A549 (cell line): ENCODE results near the gene POP4. TPM values are rescaled to one million over a fixed set of nuclear protein-coding genes. Genes with fewer than 3 reads are reported as not detected.

Experiments
- ATAC-seq, 2 experiments: fragments of 200-7000 bp in 1 of 2; fragments of >200 bp in 1 of 2; cut with Nextera tagmentation in 1 of 2; cut with Tn5 transposase in 1 of 2; 3 replicates each; pipeline versions ENCODE4 v1.8.0 to v1.9.1; 2018 to 2020; ENCODE audit warnings: mild to moderate bottlenecking in 1 of 2, moderate library complexity in 1 of 2
- CTCF ChIA-PET: fragments of 300-600 bp; sonication (Branson Sonifier 250); formaldehyde crosslinking; extraction: SDS; loops from one replicate; lab custom pipeline; 2021; ENCODE audit warnings: antibody characterized with exemption, inconsistent platforms; lab: Yijun Ruan, JAX
- POLR2A ChIA-PET: fragments of 350-600 bp; formaldehyde crosslinking; extraction: SDS; loops from one replicate; lab custom pipeline; 2021; ENCODE audit warnings: antibody characterized with exemption, inconsistent platforms; lab: Yijun Ruan, JAX
- DNase-seq, 2 experiments: peaks; one replicate each; pipeline versions ENCODE4 v3.0.0 to v3.0.0-alpha.2; 2011 to 2016; ENCODE audit warnings: low read depth in 1 of 2, low spot score in 1 of 2
- FAIRE-seq: peaks from 2 replicates; lab custom pipeline; 2011; peaks lifted over from hg19 to GRCh38; lab: Jason Lieb, UNC
- H3K27ac ChIP-seq, 2 experiments: fragments of >200 bp; sonication (Bioruptor Twin); formaldehyde crosslinking; 3 replicates each; pipeline ENCODE4 v1.5.1; 2016 to 2017
- H3K4me1 ChIP-seq: fragments of >200 bp; sonication (Bioruptor Twin); formaldehyde crosslinking; 3 replicates; pipeline ENCODE4 v1.6.1; 2016
- H3K4me2 ChIP-seq: fragments of >200 bp; sonication (Bioruptor Twin); formaldehyde crosslinking; 3 replicates; pipeline ENCODE4 v1.6.1; 2016
- H3K4me3 ChIP-seq: fragments of >200 bp; sonication (Bioruptor Twin); formaldehyde crosslinking; 3 replicates; pipeline ENCODE4 v1.5.1; 2016
- H3K9me3 ChIP-seq: fragments of >200 bp; sonication (Bioruptor Twin); formaldehyde crosslinking; 3 replicates; pipeline ENCODE4 v1.6.1; 2016
- BHLHE40 ChIP-seq: IDR thresholded peaks from 2 replicates; pipeline ENCODE4 v1.6.1; 2012; ENCODE audit warnings: low read depth, low read length, inconsistent platforms
- EHMT2 ChIP-seq: fragments of 200-600 bp; sonication (generic); IDR thresholded peaks from 2 replicates; pipeline ENCODE4 v1.6.1; 2016; ENCODE audit warnings: antibody characterized with exemption, low read depth, mild to moderate bottlenecking, moderate library complexity
- ESRRA ChIP-seq: fragments of 150-350 bp; IDR thresholded peaks from 2 replicates; pipeline ENCODE4 v1.6.1; 2014; ENCODE audit warnings: mild to moderate bottlenecking, low read length, borderline replicate concordance
- FOXS1 ChIP-seq: fragments of 250-450 bp; sonication (Bioruptor Pico); IDR thresholded peaks from 2 replicates; pipeline ENCODE4 v1.5.0; 2020; ENCODE audit warnings: mild to moderate bottlenecking, moderate library complexity
- HOXB5 ChIP-seq: fragments of 250-450 bp; sonication (Bioruptor Pico); IDR thresholded peaks from 2 replicates; pipeline ENCODE4 v1.5.0; 2020; ENCODE audit warnings: mild to moderate bottlenecking, moderate library complexity
- NFE2L2 ChIP-seq: fragments of 150-350 bp; conservative IDR thresholded peaks from 2 replicates; pipeline ENCODE4 v1.6.1; 2014; ENCODE audit warnings: low read length
- PBX3 ChIP-seq: IDR thresholded peaks from 2 replicates; pipeline ENCODE4 v1.6.1; 2012
- PHF8 ChIP-seq: fragments of 200-600 bp; sonication (generic); IDR thresholded peaks from 2 replicates; pipeline ENCODE4 v1.6.1; 2016; ENCODE audit warnings: low read depth, mild to moderate bottlenecking, antibody characterized with exemption, moderate library complexity, borderline replicate concordance
- POLR2A ChIP-seq: IDR thresholded peaks from 2 replicates; pipeline ENCODE4 v1.6.1; 2012; ENCODE audit warnings: mild to moderate bottlenecking, low read length
- SREBF2 ChIP-seq: fragments of 450-650 bp; IDR thresholded peaks from 2 replicates; pipeline ENCODE4 v1.6.1; 2014; ENCODE audit warnings: mild to moderate bottlenecking, moderate library complexity
- TFCP2L1 ChIP-seq: fragments of 250-450 bp; sonication (Bioruptor Pico); IDR thresholded peaks from 2 replicates; pipeline ENCODE4 v1.5.0; 2021; ENCODE audit warnings: mild to moderate bottlenecking
- ZNF302 ChIP-seq: fragments of 250-450 bp; sonication (Bioruptor Pico); IDR thresholded peaks from 2 replicates; pipeline ENCODE4 v1.9.0; 2021; ENCODE audit warnings: inconsistent platforms, mild to moderate bottlenecking, moderate library complexity
- ZSCAN20 ChIP-seq: fragments of 250-450 bp; sonication (Bioruptor Pico); IDR thresholded peaks from 2 replicates; pipeline ENCODE4 v1.8.0; 2022; ENCODE audit warnings: mild to moderate bottlenecking, moderate library complexity
- WGBS: methylation state at CpG from one replicate; pipeline ENCODE4 v1.1.6; 2017; ENCODE audit errors: missing lambda C conversion rate; 5-methylcytosine and 5-hydroxymethylcytosine counted together
- polyA plus RNA-seq, 4 experiments: library from polyadenylated mRNA; depleted of rRNA in 3 of 4; stranded (reverse); fragments of >200 nt; fragmentation: RNase III in 1 of 4; extraction: RNeasy Plus Mini Kit Qiagen cat#74134 plus additional on column Dnase treatment in 1 of 4; gene quantifications; 2 replicates in 3 of 4; 3 replicates in 1 of 4; pipeline ENCODE4 v1.2.3, GENCODE V29; 2011 to 2017
- TF ChIP-seq, protein P1 (sequence below): fragments of 200-600 bp; sonication (generic); IDR thresholded peaks from 2 replicates; pipeline ENCODE4 v1.6.1; 2016; ENCODE audit warnings: antibody characterized with exemption, mild to moderate bottlenecking, moderate library complexity
- TF ChIP-seq, protein P2 (sequence below): IDR thresholded peaks from 2 replicates; pipeline ENCODE4 v1.6.1; 2012; ENCODE audit warnings: low read depth, borderline replicate concordance
- TF ChIP-seq, protein P3 (sequence below): fragments of 250-450 bp; sonication (Bioruptor Pico); IDR thresholded peaks from 2 replicates; pipeline ENCODE4 v1.5.0; 2020; ENCODE audit warnings: low read depth, mild to moderate bottlenecking, moderate library complexity

POP4 gene
- polyA plus RNA-seq, 2 of the 4 experiments (the other 2 are of a cell fraction), result 202 to 208 TPM

GRCh38 chr19:29622166-29623070, 16.3 kb downstream of the POP4 start:
- H3K4me2 ChIP-seq, result no peak overlapping the region
- CTCF ChIA-PET, result interaction anchor here (0.8 to 15.9 kb wide), 6 partner anchors 12 to 108 kb away, joined by 3 to 282 read pairs (median 6); partner anchors contain the start of genes C19orf12 and POP4
- ATAC-seq (peak; percentile 12 to 33; a peak in 3 of 6 replicates), DNase-seq (no peak), FAIRE-seq (no peak)
- H3K4me1 ChIP-seq, result no peaks in the 10 kb centered on the region
- H3K27ac ChIP-seq, result no peak overlapping the region
- no peaks in the 10 kb centered on the region for H3K9me3 ChIP-seq
- POLR2A ChIA-PET, result interaction anchor here (0.9 kb wide), 1 partner anchor 16 kb away, joined by 4 read pairs; the partner anchor contains the start of gene POP4
- H3K4me3 ChIP-seq, result no peak overlapping the region
- 72% methylated on average over 23 of the region's 23 CpGs for WGBS
- TF ChIP-seq ZSCAN20 (CRISPR knock-in tag) (no peak), BHLHE40 (no peak), PBX3 (no peak), EHMT2 (no peak), TFCP2L1 (CRISPR knock-in tag) (no peak), ESRRA (no peak)
- TF ChIP-seq, protein P1, sequence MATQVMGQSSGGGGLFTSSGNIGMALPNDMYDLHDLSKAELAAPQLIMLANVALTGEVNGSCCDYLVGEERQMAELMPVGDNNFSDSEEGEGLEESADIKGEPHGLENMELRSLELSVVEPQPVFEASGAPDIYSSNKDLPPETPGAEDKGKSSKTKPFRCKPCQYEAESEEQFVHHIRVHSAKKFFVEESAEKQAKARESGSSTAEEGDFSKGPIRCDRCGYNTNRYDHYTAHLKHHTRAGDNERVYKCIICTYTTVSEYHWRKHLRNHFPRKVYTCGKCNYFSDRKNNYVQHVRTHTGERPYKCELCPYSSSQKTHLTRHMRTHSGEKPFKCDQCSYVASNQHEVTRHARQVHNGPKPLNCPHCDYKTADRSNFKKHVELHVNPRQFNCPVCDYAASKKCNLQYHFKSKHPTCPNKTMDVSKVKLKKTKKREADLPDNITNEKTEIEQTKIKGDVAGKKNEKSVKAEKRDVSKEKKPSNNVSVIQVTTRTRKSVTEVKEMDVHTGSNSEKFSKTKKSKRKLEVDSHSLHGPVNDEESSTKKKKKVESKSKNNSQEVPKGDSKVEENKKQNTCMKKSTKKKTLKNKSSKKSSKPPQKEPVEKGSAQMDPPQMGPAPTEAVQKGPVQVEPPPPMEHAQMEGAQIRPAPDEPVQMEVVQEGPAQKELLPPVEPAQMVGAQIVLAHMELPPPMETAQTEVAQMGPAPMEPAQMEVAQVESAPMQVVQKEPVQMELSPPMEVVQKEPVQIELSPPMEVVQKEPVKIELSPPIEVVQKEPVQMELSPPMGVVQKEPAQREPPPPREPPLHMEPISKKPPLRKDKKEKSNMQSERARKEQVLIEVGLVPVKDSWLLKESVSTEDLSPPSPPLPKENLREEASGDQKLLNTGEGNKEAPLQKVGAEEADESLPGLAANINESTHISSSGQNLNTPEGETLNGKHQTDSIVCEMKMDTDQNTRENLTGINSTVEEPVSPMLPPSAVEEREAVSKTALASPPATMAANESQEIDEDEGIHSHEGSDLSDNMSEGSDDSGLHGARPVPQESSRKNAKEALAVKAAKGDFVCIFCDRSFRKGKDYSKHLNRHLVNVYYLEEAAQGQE, result no peak; the same call in 1 of the 2 replicates
- TF ChIP-seq, all 56 proteins: peak for 0

DNA sequence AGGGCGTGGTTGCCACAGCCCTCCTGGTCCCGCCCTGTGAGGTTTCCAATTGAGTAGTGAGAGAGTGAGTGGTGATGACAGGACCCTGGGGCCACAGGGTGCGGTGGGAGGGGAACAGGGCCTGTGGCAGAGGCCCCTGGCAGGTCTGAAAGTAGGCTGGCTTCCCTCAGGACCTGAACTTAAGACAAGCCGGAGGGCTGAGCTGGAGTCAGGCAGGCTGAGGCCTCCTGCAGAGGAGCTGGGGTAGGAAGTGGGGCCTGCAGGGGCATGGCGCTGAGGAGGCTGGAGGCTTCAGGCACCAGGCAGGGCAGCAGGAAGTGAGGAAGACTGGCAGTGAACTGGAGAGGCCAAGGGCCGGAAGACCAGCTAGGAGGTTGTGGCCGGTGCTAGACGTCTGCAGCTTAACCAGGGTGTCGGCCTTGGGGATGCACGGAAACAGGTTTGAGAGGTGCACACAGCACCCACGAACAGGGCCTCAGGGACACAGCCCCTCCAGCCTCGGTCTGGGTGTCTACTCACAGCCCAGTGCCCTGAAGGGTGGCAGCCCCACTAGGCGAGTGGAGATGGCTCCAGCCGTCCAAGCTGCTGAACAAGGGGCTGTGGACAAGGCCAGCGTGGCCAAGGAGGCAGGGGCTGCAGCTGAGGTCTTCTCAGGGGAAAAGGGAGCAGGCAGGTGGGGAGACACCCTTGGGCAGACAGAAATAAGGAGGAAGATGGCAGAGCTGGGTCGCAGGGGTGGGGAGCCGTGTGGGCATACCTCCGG, 17.8 kb downstream of the POP4 start:
- no peak overlapping the region for H3K27ac ChIP-seq
- ChIA-PET CTCF (interaction anchor here (0.5 to 15.9 kb wide), 11 partner anchors 13 to 1043 kb away, joined by 3 to 282 read pairs (median 4); partner anchors contain the start of genes C19orf12 and POP4), POLR2A (interaction anchor here (1.7 kb wide), 1 partner anchor 18 kb away, joined by 11 read pairs; the partner anchor contains the start of gene POP4)
- H3K4me1 ChIP-seq, result no peaks in the 10 kb centered on the region
- H3K4me3 ChIP-seq, result no peak overlapping the region
- H3K9me3 ChIP-seq, result no peaks in the 10 kb centered on the region
- ATAC-seq, result no peak
- WGBS, result 67% methylated on average over 18 of the region's 18 CpGs
- no peak for FAIRE-seq
- TF ChIP-seq, protein P2, sequence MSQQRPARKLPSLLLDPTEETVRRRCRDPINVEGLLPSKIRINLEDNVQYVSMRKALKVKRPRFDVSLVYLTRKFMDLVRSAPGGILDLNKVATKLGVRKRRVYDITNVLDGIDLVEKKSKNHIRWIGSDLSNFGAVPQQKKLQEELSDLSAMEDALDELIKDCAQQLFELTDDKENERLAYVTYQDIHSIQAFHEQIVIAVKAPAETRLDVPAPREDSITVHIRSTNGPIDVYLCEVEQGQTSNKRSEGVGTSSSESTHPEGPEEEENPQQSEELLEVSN, result no peak
- TF ChIP-seq FOXS1 (CRISPR knock-in tag), result no peak
- TF ChIP-seq ZNF302 (CRISPR knock-in tag), result no peak
- no peak for TF ChIP-seq PHF8
- TF ChIP-seq NFE2L2, result no peak
- TF ChIP-seq, protein P3, sequence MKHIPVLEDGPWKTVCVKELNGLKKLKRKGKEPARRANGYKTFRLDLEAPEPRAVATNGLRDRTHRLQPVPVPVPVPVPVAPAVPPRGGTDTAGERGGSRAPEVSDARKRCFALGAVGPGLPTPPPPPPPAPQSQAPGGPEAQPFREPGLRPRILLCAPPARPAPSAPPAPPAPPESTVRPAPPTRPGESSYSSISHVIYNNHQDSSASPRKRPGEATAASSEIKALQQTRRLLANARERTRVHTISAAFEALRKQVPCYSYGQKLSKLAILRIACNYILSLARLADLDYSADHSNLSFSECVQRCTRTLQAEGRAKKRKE (CRISPR knock-in tag), result no peak
- TF ChIP-seq EHMT2, result no peak
- TF ChIP-seq HOXB5 (CRISPR knock-in tag), result no peak
- TF ChIP-seq POLR2A, result no peak
- no peak for TF ChIP-seq SREBF2
- no peak overlapping the region for H3K4me2 ChIP-seq
- DNase-seq, result no peak
